A549 (cell line): Measurements from ENCODE around the gene GRM5. TPM values are rescaled to one million over a fixed set of nuclear protein-coding genes. Genes with fewer than 3 reads are reported as not detected.

Experiments
- ATAC-seq, 2 experiments: fragments of 200-7000 bp in 1 of 2; fragments of >200 bp in 1 of 2; cut with Nextera tagmentation in 1 of 2; cut with Tn5 transposase in 1 of 2; 3 replicates each; pipeline versions ENCODE4 v1.8.0 to v1.9.1; 2018 to 2020; ENCODE audit warnings: mild to moderate bottlenecking in 1 of 2, moderate library complexity in 1 of 2
- CTCF ChIA-PET: fragments of 300-600 bp; sonication (Branson Sonifier 250); formaldehyde crosslinking; extraction: SDS; loops from one replicate; lab custom pipeline; 2021; ENCODE audit warnings: antibody characterized with exemption, inconsistent platforms; lab: Yijun Ruan, JAX
- POLR2A ChIA-PET: fragments of 350-600 bp; formaldehyde crosslinking; extraction: SDS; loops from one replicate; lab custom pipeline; 2021; ENCODE audit warnings: antibody characterized with exemption, inconsistent platforms; lab: Yijun Ruan, JAX
- DNase-seq, 2 experiments: peaks; one replicate each; pipeline versions ENCODE4 v3.0.0 to v3.0.0-alpha.2; 2011 to 2016; ENCODE audit warnings: low read depth in 1 of 2, low spot score in 1 of 2
- FAIRE-seq: peaks from 2 replicates; lab custom pipeline; 2011; peaks lifted over from hg19 to GRCh38; lab: Jason Lieb, UNC
- H3K27ac ChIP-seq, 2 experiments: fragments of >200 bp; sonication (Bioruptor Twin); formaldehyde crosslinking; 3 replicates each; pipeline ENCODE4 v1.5.1; 2016 to 2017
- H3K4me1 ChIP-seq: fragments of >200 bp; sonication (Bioruptor Twin); formaldehyde crosslinking; 3 replicates; pipeline ENCODE4 v1.6.1; 2016
- H3K4me2 ChIP-seq: fragments of >200 bp; sonication (Bioruptor Twin); formaldehyde crosslinking; 3 replicates; pipeline ENCODE4 v1.6.1; 2016
- H3K4me3 ChIP-seq: fragments of >200 bp; sonication (Bioruptor Twin); formaldehyde crosslinking; 3 replicates; pipeline ENCODE4 v1.5.1; 2016
- H3K9me3 ChIP-seq: fragments of >200 bp; sonication (Bioruptor Twin); formaldehyde crosslinking; 3 replicates; pipeline ENCODE4 v1.6.1; 2016
- ATOH8 ChIP-seq: fragments of 250-450 bp; sonication (Bioruptor Pico); IDR thresholded peaks from 2 replicates; pipeline ENCODE4 v1.5.0; 2020; ENCODE audit warnings: low read depth, mild to moderate bottlenecking, moderate library complexity
- CEBPB ChIP-seq, 2 experiments: fragments of >200 bp in 1 of 2; sonication (Bioruptor Twin) in 1 of 2; formaldehyde crosslinking in 1 of 2; IDR thresholded peaks; 2 replicates each; pipeline ENCODE4 v1.6.1; 2012 to 2016
- CHD4 ChIP-seq: fragments of 200-600 bp; sonication (generic); IDR thresholded peaks from 2 replicates; pipeline ENCODE4 v1.6.1; 2016; ENCODE audit warnings: antibody characterized with exemption, mild to moderate bottlenecking, borderline replicate concordance
- EHF ChIP-seq: fragments of 250-450 bp; sonication (Bioruptor Pico); IDR thresholded peaks from 2 replicates; pipeline ENCODE4 v1.5.0; 2020; ENCODE audit warnings: mild to moderate bottlenecking
- EP300 ChIP-seq, 2 experiments: fragments of >200 bp; sonication (Bioruptor Twin); formaldehyde crosslinking; IDR thresholded peaks; 2 replicates in 1 of 2; 3 replicates in 1 of 2; pipeline ENCODE4 v1.6.1; 2016 to 2017
- FOSB ChIP-seq: fragments of 250-450 bp; sonication (Bioruptor Pico); IDR thresholded peaks from 2 replicates; pipeline ENCODE4 v1.5.0; 2020; ENCODE audit warnings: mild to moderate bottlenecking, moderate library complexity
- HDAC2 ChIP-seq: fragments of 200-600 bp; sonication (generic); IDR thresholded peaks from 2 replicates; pipeline ENCODE4 v1.6.1; 2016
- HES2 ChIP-seq: fragments of >200 bp; sonication (Bioruptor Twin); formaldehyde crosslinking; IDR thresholded peaks from 2 replicates; pipeline ENCODE4 v1.6.1; 2016
- HOXB5 ChIP-seq: fragments of 250-450 bp; sonication (Bioruptor Pico); IDR thresholded peaks from 2 replicates; pipeline ENCODE4 v1.5.0; 2020; ENCODE audit warnings: mild to moderate bottlenecking, moderate library complexity
- JUNB ChIP-seq: fragments of >200 bp; sonication (Bioruptor Twin); formaldehyde crosslinking; IDR thresholded peaks from 2 replicates; pipeline ENCODE4 v1.6.1; 2016
- MAFK ChIP-seq: fragments of 450-650 bp; IDR thresholded peaks from 2 replicates; pipeline ENCODE4 v1.6.1; 2014; ENCODE audit not compliant: partially characterized antibody
- PBX3 ChIP-seq: IDR thresholded peaks from 2 replicates; pipeline ENCODE4 v1.6.1; 2012
- POLR2A ChIP-seq: IDR thresholded peaks from 2 replicates; pipeline ENCODE4 v1.6.1; 2012; ENCODE audit warnings: mild to moderate bottlenecking, low read length
- RAD21 ChIP-seq, 2 experiments: fragments of >200 bp in 1 of 2; sonication (Bioruptor Twin) in 1 of 2; formaldehyde crosslinking in 1 of 2; IDR thresholded peaks in 1 of 2; conservative IDR thresholded peaks in 1 of 2; 2 replicates in 1 of 2; 3 replicates in 1 of 2; pipeline ENCODE4 v1.6.1; 2012 to 2018; ENCODE audit warnings: inconsistent platforms in 1 of 2
- RCOR1 ChIP-seq: fragments of 150-350 bp; IDR thresholded peaks from 2 replicates; pipeline ENCODE4 v1.6.1; 2014; ENCODE audit warnings: antibody characterized with exemption, low read length, low read depth
- REST ChIP-seq: fragments of 200-600 bp; sonication (generic); IDR thresholded peaks from 2 replicates; pipeline ENCODE4 v1.6.1; 2016; ENCODE audit warnings: antibody characterized with exemption, mild to moderate bottlenecking, moderate library complexity
- SMC3 ChIP-seq: fragments of >200 bp; sonication (Bioruptor Twin); formaldehyde crosslinking; IDR thresholded peaks from 3 replicates; pipeline ENCODE4 v1.6.1; 2018; ENCODE audit warnings: inconsistent platforms
- TP53 ChIP-seq: fragments of 250-450 bp; sonication (Bioruptor Pico); IDR thresholded peaks from 2 replicates; pipeline ENCODE4 v1.5.0; 2021; ENCODE audit warnings: mild to moderate bottlenecking, moderate library complexity
- USF2 ChIP-seq: fragments of 450-650 bp; IDR thresholded peaks from 2 replicates; pipeline ENCODE4 v1.6.1; 2014; ENCODE audit warnings: antibody characterized with exemption
- ZFP36 ChIP-seq: fragments of 450-650 bp; IDR thresholded peaks from 2 replicates; pipeline ENCODE4 v1.6.1; 2014; ENCODE audit warnings: borderline replicate concordance; ENCODE audit not compliant: partially characterized antibody
- ZNF302 ChIP-seq: fragments of 250-450 bp; sonication (Bioruptor Pico); IDR thresholded peaks from 2 replicates; pipeline ENCODE4 v1.9.0; 2021; ENCODE audit warnings: inconsistent platforms, mild to moderate bottlenecking, moderate library complexity
- WGBS: methylation state at CpG from one replicate; pipeline ENCODE4 v1.1.6; 2017; ENCODE audit errors: missing lambda C conversion rate; 5-methylcytosine and 5-hydroxymethylcytosine counted together
- polyA plus RNA-seq, 4 experiments: library from polyadenylated mRNA; depleted of rRNA in 3 of 4; stranded (reverse); fragments of >200 nt; fragmentation: RNase III in 1 of 4; extraction: RNeasy Plus Mini Kit Qiagen cat#74134 plus additional on column Dnase treatment in 1 of 4; gene quantifications; 2 replicates in 3 of 4; 3 replicates in 1 of 4; pipeline ENCODE4 v1.2.3, GENCODE V29; 2011 to 2017

GRM5 gene
- polyA plus RNA-seq, 2 of the 4 experiments (the other 2 are of a cell fraction), result 0.01 TPM; not detected in 1

- TF ChIP-seq ZNF302 (CRISPR knock-in tag) (no peak), EHF (CRISPR knock-in tag) (no peak), ATOH8 (CRISPR knock-in tag) (no peak), USF2 (no peak), FOSB (CRISPR knock-in tag) (no peak), JUNB (no peak)
Measured at GRCh38 chr11:88790182-88790581, 275.6 kb downstream of the GRM5 start (continued).

GRCh38 chr11:88779577-88779976 is 286.2 kb downstream of the GRM5 start:
- POLR2A ChIA-PET, result no interaction called here
- no peaks in the 10 kb centered on the region for H3K4me1 ChIP-seq
- H3K4me3 ChIP-seq, result no peak overlapping the region
- ATAC-seq (no peak), DNase-seq (peak in 1 of 2 experiments; percentile 16), FAIRE-seq (no peak)
- 3% methylated on average over 4 of the region's 4 CpGs for WGBS
- CTCF ChIA-PET, result no interaction called here
- TF ChIP-seq HES2 (no peak), POLR2A (no peak), TP53 (no peak), ZFP36 (no peak), HDAC2 (no peak), PBX3 (no peak), CEBPB (IDR thresholded peaks at IDR 0.05) (no peak), RAD21 (conservative IDR thresholded peaks at IDR 0.05 in 1 of 2, IDR thresholded peaks at IDR 0.05 in 1 of 2) (no peak), RCOR1 (no peak), EP300 (IDR thresholded peaks at IDR 0.05) (no peak), SMC3 (no peak), ZNF302 (CRISPR knock-in tag) (no peak), REST (no peak), MAFK (no peak), HOXB5 (no peak), CHD4 (no peak)
- H3K4me2 ChIP-seq, result no peak overlapping the region
- no peak overlapping the region for H3K27ac ChIP-seq
- no peaks in the 10 kb centered on the region for H3K9me3 ChIP-seq
